Neural progenitor cell (in vitro differentiated cells): ENCODE data around the gene GARIN5A.

Source experiments
- EZH2 ChIP-seq: fragments of 200-600 bp; sonication (generic); IDR thresholded peaks from 2 replicates; pipeline ENCODE4 v1.6.1; 2017; ENCODE audit warnings: antibody characterized with exemption, mild to moderate bottlenecking, moderate library complexity
- TF ChIP-seq, protein P1 (sequence below): fragments of 200-600 bp; sonication (generic); IDR thresholded peaks from 2 replicates; pipeline ENCODE4 v1.5.1; 2017; ENCODE audit warnings: antibody characterized with exemption, mild to moderate bottlenecking

DNA sequence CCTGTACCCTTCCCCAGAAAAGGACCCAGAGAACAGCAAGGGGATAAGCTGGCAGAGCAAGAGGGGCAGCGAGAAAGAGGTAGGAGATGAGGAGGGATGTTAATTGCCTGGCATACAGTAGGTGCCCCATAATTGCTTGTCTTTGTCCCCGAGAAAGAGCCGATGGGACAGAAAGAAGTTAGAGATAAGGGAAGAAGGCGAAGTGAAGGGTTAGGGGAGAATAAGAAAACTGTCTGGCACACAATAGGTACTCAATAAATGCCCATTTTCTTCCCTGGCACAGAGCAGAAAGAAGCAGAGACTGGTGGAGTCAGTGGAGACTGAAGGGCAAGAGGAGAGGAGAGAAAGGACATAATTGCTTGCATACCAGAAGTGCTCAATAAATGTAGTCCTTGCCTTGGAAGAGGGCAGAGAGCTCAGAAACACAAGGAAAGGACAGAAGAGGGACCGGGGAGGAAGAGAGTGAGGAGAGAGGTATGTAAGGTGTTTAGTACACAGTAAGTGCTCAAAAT lies 18.4 kb upstream of the GARIN5A start:
- TF ChIP-seq, protein P1, sequence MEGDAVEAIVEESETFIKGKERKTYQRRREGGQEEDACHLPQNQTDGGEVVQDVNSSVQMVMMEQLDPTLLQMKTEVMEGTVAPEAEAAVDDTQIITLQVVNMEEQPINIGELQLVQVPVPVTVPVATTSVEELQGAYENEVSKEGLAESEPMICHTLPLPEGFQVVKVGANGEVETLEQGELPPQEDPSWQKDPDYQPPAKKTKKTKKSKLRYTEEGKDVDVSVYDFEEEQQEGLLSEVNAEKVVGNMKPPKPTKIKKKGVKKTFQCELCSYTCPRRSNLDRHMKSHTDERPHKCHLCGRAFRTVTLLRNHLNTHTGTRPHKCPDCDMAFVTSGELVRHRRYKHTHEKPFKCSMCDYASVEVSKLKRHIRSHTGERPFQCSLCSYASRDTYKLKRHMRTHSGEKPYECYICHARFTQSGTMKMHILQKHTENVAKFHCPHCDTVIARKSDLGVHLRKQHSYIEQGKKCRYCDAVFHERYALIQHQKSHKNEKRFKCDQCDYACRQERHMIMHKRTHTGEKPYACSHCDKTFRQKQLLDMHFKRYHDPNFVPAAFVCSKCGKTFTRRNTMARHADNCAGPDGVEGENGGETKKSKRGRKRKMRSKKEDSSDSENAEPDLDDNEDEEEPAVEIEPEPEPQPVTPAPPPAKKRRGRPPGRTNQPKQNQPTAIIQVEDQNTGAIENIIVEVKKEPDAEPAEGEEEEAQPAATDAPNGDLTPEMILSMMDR, result no peak
- TF ChIP-seq EZH2, result no peak
